IPS-18c (cell line): Measurements from ENCODE around the gene GRAMD2B.

Source experiments
- H3K4me3 ChIP-seq: 2 replicates; pipeline ENCODE4 v1.7.0; 2013; ENCODE audit warnings: low read depth, mild to moderate bottlenecking, low read length, moderate library complexity; ENCODE audit not compliant: insufficient read depth
- H3K9me3 ChIP-seq: one replicate; pipeline ENCODE4 v1.6.1; 2013; ENCODE audit warnings: mild to moderate bottlenecking, low read length, moderate library complexity; ENCODE audit not compliant: control insufficient read depth, insufficient read depth

Gene GRAMD2B

DNA sequence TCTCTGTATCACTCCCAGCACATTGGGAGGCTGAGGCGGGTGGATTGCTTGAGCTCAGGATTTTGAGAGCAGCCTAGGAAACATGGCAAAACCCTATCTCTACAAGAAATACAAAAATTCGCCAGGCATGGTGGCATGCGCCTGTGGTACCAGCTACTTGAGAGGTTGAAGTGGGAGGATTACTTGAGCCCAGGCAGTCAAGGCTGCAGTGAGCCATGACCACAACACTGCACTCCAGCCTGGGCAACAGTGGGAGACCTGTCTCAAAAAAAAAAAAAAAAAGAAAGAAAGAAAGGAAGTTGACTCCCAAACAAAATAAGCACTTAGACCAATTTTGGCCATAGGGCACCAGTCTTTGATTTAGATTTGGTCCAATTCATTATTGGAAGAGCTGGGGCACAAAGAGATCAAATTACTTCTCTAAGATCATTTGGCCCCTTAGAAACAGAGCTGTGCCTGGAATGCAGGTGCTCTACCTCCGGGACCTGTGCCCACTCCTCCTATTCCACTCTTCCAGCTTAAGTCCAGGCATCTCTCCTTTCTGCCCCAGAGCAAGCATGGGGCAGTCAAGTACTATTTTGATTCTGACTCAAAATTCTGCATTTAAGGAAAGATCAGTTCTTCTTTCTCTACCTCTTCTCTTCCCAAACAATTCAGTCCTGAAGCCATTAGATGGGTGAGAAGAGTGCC lies 112.8 kb downstream of the GRAMD2B start:
- Histone ChIP-seq H3K9me3 (no peaks in the 10 kb centered on the region), H3K4me3 (no peak overlapping the region)

DNA sequence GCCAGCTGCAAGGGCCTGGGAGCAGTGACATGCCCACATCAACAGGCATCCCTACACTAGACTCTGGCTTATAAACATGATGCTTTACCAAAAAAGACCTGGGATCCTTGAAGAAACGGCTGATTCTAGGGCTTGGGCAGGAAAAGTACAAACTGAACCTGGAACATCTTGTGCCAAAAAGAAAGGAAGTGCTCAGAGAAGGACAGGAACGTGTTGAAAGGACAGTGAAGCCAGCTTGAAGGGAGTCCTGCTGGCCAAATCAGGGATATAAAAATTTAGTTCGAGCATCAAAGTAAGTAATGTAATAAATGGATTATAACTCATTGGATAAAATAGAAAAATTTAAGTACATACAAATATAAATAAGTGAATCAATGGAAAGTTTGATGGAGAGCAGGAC lies 113.7 kb downstream of the GRAMD2B start:
- Histone ChIP-seq H3K4me3 (no peak overlapping the region), H3K9me3 (no peaks in the 10 kb centered on the region)

DNA sequence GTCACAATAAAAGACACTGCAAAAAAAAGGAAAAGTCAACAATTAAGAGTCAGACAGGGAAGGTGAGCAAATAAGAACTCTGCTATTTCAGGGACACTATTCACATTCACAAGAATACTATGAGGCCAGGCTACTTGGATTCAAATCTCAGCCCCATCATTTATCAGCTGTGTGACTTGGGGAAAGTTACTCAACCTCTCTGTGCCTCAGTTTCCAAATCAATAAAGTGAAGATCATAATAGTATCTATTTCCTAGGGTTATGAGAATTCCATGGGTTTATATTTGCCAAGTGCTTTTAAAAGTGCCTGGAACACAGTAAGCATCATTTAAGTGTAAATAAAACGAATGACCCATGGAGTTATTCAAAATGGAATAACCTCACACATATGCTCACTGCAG lies 115.4 kb downstream of the GRAMD2B start:
- H3K9me3 ChIP-seq, result no peaks in the 10 kb centered on the region
- H3K4me3 ChIP-seq, result no peak overlapping the region

- H3K4me3 ChIP-seq, result no peak overlapping the region
- no peaks in the 10 kb centered on the region for H3K9me3 ChIP-seq
These were observed 117.4 kb downstream of the GRAMD2B start for GRCh38 chr5:126540631-126541030.

DNA sequence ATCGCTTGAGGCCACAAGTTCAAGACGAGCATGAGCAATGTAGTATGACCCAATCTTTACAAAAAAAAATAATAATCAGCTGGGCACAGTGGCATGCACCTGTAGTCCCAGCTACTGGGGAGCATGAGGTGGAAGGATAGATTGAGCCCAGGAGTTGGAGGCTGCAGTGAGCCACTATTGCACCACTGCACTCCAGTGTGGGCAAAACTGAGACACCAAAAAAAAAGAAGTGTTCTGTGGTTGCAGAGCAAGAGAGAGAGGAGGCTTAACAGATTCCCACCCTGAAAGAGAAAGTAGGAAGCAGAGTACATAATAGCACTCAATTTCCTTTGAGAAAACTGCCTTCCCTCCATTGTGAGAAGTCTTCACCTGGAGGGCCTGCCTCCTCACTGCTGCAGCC lies 119.2 kb downstream of the GRAMD2B start:
- H3K4me3 ChIP-seq, result no peak overlapping the region
- H3K9me3 ChIP-seq, result no peaks in the 10 kb centered on the region

- no peak overlapping the region for H3K4me3 ChIP-seq
- no peaks in the 10 kb centered on the region for H3K9me3 ChIP-seq
These were observed 119.8 kb downstream of the GRAMD2B start for GRCh38 chr5:126543009-126543408.

GRCh38 chr5:126543660-126544059 lies 120.5 kb downstream of the GRAMD2B start:
- H3K9me3 ChIP-seq, result no peaks in the 10 kb centered on the region
- no peak overlapping the region for H3K4me3 ChIP-seq
